ENCODE measurements around the gene TMPRSS2.
"Not testable (repeated sequence)": the region's sequence is repeated elsewhere in the genome, so short reads cannot be mapped to it uniquely, and the experiment has no call there.

TMPRSS2 gene

DNA sequence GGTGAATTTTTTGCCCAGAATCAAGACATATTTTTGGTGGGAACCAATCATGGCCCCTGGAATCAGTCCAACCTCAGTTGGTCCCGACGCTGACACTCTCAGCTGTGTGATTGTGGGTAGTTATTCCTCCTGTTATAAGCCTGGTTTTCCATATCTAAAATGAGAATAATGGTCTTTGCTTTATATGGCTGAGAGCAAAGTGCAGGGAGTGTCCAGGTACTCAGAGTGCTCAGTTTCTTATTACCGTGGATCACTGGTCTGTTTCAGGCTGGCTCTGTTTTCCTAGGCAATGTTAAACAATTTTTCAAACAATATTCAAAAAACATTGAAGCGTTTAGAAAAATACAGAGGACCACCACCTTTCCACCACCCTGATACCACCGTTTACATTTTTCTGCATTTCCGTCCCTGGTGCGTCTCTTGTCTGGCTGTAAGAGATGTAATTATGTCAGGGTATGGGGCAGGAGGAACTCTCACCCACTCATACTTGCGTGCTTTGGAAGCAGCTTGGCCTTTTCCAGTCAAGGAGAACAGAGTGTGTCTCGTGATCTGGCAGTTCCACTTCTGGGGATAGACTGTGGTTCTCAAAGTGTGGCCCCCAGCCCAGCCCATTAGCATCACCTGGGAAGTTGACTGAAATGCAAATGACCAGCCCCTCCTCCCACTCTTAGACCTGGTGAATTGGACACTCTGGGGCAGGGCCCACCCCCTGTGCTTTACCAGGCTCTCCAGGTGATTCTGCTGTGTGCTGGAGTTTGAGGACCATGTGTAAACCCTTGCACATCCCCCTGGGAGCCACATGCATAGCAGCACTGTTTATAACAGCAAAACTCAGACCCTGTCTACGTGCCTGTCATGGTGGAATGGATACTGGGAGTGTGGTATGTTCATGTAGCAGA is 75.1 kb downstream of the TMPRSS2 start:
- Histone ChIP-seq H3K27ac (no peak overlapping the region), H3K4me3 (no peak overlapping the region)

GRCh38 chr21:41431788-41432548 is 76.0 kb downstream of the TMPRSS2 start:
- no peak overlapping the region for H3K4me3 ChIP-seq
- H3K27ac ChIP-seq, result no peak overlapping the region

DNA sequence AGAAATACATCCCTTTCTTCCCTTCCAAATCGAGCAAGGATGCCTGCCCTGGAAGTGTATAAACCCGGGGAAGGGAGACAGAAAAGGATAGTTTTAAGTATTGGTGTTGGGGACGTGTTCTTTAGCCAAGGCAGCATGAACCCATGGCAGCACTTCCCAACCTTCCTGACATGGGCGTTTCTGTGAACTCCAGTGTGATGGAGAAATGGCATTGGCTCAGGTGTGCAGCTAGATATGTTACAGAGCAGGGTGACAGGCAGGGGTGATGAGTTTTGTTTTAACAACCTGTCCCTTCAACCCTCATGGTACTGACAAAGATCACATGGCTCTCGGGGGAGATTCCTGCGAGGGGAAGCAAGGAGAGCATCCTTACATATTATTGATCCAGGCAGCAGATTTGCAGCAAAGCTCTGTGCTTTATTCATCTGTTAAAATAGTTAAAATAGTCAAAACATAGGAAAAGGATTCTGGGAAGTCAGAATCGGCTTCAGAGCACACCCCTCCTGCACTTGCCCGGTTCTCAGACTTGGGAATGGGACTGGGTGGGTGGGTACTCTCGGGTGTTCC is 78.0 kb downstream of the TMPRSS2 start:
- Histone ChIP-seq H3K4me3 (no peak overlapping the region), H3K27ac (no peak overlapping the region)

- H3K4me3 ChIP-seq, result no peak overlapping the region
- H3K27ac ChIP-seq, result no peak overlapping the region
These were observed 78.7 kb downstream of the TMPRSS2 start for GRCh38 chr21:41429305-41429704.

GRCh38 chr21:41428847-41429246 is 79.1 kb downstream of the TMPRSS2 start:
- no peak overlapping the region for H3K4me3 ChIP-seq
- H3K27ac ChIP-seq, result no peak overlapping the region

GRCh38 chr21:41428311-41428710 is 79.6 kb downstream of the TMPRSS2 start:
- Histone ChIP-seq H3K27ac (no peak overlapping the region), H3K4me3 (no peak overlapping the region)

DNA sequence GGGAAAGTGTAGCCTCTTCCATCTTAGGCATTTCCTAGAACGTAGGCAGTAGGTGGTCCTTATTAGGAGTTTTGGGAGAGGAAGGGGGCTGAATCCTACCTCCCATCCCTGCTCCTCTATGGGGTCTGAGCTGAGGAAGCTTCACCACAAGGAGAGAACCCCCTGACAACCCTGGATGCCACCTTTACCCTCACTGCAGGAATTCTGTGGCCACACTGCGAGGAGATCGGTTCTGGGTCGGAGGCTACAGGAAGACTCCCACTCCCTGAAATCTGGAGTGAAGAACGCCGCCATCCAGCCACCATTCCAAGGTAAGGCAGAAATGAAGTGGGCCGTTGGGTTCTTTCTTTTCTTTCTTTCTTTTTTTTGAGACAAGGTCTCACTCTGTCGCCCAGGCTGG is 80.4 kb downstream of the TMPRSS2 start:
- peak overlapping the region in 1 of 7 experiments; percentile 71 for H3K4me3 ChIP-seq

GRCh38 chr21:41426676-41427404 is 81.1 kb downstream of the TMPRSS2 start:
- peak overlapping the region in 20 of 21 experiments; percentile 42 to 95 (median 80) for H3K27ac ChIP-seq
- peak overlapping the region; percentile 48 to 74 (median 61) for H3K4me3 ChIP-seq

More for the DNA sequence above, 80.4 kb downstream of the TMPRSS2 start:
- H3K27ac ChIP-seq, result no peak overlapping the region

GRCh38 chr21:41425954-41426675 is 81.8 kb downstream of the TMPRSS2 start, which contains the start of gene MX1:
Gene MX1, plus strand, starts transcription at chr21:41426239. Its CDS starts 5,832 bp downstream, at chr21:41432071.
- peak within 1 kb of the TSS; percentile 42 to 95 (median 79) for H3K27ac ChIP-seq
- H3K4me3 ChIP-seq, result peak within 1 kb of the TSS; percentile 48 to 74 (median 61)

GRCh38 chr21:41425588-41425953 is 82.4 kb downstream of the TMPRSS2 start:
- H3K4me3 ChIP-seq, result peak overlapping the region; percentile 48 to 74 (median 61)
- H3K27ac ChIP-seq, result peak overlapping the region; percentile 42 to 95 (median 79)

DNA sequence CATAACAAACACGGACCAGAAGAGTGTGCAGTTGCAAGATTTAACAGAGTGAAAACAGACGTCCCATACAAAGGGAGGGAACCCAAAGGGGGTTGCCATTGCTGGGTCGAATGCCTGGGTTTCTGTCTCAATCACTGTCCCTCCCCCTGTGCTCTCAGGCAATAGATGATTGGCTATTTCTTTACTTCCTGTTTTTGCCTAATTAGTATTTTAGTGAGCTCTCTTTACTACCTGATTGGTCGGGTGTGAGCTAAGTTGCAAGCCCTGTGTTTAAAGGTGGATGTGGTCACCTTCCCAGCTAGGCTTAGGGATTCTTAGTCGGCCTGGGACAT is 84.7 kb downstream of the TMPRSS2 start:
- not testable (repeated sequence) for H3K4me3 ChIP-seq, H3K27ac ChIP-seq

GRCh38 chr21:41422546-41423304 is 85.2 kb downstream of the TMPRSS2 start:
- Histone ChIP-seq H3K27ac (no peak overlapping the region), H3K4me3 (no peak overlapping the region)

DNA sequence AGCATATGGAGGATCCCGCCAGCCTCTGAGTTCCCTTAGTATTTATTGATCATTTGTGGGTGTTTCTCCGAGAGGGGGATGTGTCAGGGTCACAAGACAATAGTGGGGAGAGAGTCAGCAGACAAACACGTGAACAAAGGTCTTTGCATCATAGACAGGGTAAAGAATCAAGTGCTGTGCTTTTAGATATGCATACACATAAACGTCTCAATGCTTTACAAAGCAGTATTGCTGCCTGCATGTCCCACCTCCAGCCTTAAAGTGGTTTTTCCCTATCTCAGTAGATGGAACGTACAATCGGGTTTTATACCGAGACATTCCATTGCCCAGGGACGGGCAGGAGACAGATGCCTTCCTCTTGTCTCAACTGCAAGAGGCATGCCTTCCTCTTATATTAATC is 87.0 kb downstream of the TMPRSS2 start:
- Histone ChIP-seq H3K4me3 (peak overlapping the region in 6 of 7 experiments; percentile 37 to 57 (median 56)), H3K27ac (peak overlapping the region; percentile 67 to 98 (median 89))

DNA sequence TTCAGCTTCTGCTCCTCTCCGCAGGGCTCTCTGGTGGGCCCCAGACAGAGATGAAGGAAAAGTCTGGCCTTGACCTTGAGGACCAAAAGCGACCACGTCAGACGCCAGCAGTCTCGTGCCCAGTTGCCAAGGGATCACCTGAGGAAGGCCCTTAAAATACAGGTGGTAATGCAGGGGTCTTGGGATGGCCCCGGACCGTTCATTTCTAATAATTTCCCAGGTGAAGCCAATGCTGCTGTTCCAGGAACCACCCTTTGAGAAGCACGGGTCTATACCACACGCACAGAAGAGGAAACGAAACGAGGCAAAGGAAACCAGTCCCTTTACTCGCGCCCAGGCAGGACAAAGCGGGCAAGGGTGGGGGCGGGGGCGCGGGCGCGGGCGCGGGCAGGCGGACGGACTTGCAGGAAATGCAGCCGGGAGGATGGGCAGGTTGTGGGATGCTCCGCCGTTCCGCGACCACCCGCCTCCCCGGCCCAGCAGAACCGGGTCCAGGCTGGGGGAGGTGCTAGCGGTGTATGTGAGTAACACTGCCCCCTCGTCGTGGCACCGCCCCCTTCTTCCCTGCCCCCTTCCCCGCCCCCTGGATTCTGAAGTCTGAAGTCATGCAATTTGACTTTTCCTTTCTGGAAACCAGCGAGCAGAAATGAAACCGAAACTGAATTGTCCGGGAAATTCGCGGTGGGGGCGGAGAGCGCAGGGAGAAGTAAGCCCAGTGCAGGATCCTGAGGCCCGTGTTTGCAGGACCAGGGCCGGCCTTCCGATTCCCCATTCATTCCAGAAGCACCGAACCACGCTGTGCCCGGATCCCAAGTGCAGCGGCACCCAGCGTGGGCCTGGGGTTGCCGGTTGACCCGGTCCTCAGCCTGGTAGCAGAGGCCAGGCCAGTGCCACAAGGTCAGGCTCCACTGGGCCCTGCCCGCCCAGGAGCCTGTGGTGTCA is 87.8 kb downstream of the TMPRSS2 start:
- H3K27ac ChIP-seq, result peak overlapping the region; percentile 67 to 98 (median 89)

DNA sequence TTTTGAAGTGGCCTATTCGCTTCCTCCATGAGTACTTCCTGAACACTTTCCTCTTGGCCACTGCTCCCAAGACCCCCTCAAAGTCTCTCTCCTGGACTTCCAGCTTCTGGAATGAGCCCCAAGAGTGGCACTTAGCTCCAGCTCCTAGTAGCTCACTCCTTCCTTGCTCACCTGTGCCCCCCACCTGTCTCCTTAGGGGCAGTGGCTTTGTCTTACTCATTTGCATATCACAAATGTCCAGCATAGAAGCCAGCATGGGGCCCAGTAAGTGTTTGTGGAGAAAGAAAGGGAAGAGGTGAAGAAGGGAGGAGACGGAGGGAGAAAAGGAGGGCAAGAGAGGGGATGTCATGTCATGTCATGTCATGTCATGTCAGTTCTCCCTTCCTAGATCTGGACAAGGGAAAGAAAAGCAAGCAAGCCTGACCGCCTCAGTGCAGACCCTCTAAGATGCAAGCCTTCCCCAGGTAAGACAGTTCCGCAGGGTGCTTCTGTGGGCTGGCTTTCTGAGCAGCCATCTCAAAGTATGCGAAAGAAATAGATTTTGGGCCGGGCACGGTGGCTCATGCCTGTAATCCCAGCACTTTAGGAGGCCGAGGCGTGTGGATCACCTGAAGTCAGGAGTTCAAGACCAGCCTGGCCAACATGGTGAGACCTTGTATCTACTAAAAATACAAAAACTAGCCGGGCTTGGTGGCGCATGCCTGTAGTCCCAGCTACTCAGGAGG is 88.8 kb downstream of the TMPRSS2 start:
- peak overlapping the region in 1 of 7 experiments; percentile 37 for H3K4me3 ChIP-seq
- H3K27ac ChIP-seq, result peak overlapping the region in 13 of 21 experiments; percentile 38 to 96 (median 89)

More for the DNA sequence above, 87.8 kb downstream of the TMPRSS2 start:
- H3K4me3 ChIP-seq, result peak overlapping the region; percentile 37 to 57 (median 56)

- H3K4me3 ChIP-seq, result no peak overlapping the region
- H3K27ac ChIP-seq, result peak overlapping the region in 5 of 21 experiments; percentile 13 to 92 (median 63)
These were observed 89.6 kb downstream of the TMPRSS2 start for GRCh38 chr21:41418393-41418792.

Data from skin epidermis (tissue), 12 donors.